HG03039 (cell line): ENCODE data around the gene IL17REL.
"Not testable (repeated sequence)": the region's sequence is repeated elsewhere in the genome, so short reads cannot be mapped to it uniquely, and the experiment has no call there.

Source experiments
- ATAC-seq: cut with Tn5 transposase; IDR thresholded peaks from one replicate; pipeline ENCODE4 v1.9.1; 2021; ENCODE audit warnings: mild to moderate bottlenecking, moderate library complexity; ENCODE audit not compliant: unreplicated experiment

The IL17REL gene

DNA sequence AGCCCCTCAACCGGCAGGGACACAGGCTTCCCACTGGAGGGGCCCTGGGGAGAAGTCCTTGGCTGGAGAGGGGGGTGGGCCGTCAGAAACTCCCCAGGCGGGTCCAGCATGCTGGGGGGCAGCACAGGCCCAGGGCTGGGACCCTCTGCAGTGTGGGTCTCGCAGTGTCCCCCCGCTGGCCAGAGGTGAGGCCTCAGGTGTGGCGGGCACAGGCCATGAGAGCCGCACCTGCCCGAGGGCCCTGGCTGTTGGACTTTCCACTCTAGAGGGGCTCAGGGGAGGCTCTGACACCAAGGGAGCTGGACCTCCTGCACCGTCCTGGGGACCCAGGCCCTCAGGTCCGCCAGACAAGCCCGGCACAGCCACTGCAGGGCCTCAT, 62.7 kb downstream of the IL17REL start:
- no peak for ATAC-seq

DNA sequence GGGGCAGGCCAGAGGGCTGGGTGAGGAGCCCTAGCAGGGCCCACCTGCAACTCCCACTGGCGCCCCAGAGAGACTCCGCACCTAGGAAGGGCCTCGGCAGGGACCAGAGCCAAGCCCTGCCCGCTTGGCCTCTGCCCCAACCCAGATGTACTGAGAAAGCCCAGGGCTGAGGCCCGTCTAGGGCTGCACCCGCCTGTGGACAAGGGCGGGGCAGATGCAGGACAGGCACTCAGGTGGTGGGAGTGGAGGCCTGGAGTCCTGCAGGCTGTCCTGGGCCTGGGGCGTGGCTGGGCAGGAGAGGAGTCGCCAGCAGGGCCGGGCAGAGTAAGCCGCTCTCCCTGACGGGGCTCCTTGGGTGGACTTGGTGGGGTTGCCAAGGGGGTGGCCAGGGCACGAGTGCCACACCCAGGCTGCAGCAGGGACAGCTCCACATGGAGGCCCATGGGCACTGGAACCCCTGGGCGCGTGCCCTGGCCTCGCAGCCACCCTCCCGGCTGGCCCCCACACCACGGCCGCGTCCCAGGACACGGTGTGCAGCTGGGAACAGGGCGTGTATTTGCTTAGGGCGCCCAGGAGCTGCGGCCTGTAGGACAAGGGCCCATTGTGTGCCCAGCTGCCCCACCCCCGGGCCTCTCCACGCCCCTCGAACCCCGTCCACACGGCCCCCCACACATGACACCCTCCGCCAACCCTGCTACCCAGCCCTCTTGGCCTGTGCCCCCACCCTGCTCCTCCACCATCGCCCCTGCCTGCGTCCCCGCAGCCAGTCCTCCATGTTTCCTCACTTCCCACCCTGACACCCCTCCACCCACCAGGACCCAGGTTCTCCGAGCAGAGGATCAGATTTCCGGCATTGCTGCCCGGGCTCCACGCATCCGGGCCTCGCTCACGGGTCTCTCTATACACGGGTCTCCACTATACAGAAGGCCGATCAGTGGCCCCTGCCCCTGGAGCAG, 63.3 kb downstream of the IL17REL start:
- ATAC-seq: no peak

DNA sequence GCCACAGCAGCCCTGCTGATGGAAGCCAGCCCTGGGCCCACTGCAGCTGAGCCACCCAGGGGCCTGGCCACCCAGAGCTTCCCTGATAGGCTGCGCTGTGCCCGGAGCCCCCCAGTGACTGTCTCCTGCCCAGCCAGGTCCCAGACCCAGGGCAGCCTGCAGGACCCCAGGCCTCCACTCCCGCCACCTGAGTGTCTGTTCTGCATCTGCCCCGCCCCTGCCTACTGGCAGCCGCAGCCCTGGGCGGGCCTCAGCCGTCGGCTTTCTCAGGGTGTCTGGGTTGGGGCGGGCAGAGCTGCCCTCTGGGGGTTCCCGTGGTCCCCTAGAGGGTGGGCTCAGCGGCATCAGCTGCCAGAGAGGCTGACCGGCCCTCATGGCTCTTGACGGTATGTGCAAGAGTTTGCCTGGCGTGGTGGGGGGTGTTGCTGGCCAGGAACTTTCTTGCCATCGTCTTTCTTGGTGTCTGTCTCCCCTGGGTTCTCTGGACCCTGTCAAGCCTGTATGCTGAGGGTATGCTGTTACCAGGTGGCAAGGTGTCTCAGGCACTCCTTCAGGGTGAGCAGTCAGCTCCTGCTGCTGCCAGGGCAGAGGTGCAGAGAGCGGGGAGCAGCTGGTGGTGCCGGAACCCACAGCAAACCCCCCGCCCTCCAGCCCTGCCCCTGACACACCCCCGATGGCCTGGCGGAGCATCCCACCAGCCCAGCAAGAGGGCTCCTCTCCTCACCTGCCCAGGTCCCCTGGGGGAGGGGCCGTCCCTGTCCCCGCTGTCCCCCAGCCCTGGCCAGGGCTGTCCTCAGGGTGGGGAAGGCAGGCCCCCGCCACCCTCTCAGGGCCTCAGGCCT, 64.2 kb downstream of the IL17REL start:
- ATAC-seq: no peak

DNA sequence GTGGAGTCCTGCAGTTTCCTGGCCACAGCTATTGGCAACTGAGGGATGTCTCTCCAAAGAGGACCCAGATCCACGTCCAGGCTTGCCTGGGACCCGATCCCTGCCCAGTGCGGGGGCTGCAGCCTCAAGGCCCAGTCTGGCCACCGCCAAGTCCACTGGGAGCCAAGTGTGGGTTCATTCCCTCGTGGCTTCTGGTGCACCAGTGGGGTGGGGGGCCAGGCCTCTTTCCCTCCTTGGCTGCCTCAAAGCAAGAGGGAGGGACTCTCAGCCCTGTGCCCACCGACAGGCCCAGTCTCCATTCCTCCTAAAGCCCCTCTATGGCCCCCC, 65.3 kb downstream of the IL17REL start:
- ATAC-seq: no peak

DNA sequence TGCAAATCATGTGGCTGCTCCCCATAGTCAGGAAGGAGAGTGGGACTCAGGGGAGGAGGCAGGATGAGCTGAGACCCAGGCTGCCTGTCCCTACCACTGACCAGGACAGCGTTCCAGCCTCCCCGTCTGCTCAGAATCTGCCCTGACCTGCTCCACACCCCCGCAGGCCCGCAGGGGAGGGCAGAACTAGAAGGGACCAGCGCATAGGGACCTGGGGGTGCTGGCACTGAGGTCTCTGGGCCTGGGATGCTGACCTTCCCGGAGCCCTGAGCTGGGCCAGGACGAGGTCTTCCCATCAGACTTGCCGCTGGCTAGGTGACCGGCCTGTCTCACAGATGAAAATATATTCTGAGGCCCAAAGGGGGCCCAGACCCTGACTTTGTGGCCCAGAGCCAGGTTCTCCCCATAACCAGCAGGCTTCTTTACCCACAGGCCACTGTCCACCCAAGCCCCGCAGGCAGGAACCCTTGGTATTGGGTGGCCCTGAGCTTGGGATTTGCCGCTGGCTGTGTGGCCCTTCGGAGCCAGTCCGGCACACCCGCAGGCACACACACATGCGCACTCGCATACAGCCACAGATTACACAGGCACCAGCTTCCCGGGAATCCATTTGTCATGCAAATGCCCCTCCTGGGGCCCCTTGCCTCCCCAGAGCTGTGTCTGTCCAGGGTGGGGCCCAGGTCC, 65.8 kb downstream of the IL17REL start:
- no peak for ATAC-seq

DNA sequence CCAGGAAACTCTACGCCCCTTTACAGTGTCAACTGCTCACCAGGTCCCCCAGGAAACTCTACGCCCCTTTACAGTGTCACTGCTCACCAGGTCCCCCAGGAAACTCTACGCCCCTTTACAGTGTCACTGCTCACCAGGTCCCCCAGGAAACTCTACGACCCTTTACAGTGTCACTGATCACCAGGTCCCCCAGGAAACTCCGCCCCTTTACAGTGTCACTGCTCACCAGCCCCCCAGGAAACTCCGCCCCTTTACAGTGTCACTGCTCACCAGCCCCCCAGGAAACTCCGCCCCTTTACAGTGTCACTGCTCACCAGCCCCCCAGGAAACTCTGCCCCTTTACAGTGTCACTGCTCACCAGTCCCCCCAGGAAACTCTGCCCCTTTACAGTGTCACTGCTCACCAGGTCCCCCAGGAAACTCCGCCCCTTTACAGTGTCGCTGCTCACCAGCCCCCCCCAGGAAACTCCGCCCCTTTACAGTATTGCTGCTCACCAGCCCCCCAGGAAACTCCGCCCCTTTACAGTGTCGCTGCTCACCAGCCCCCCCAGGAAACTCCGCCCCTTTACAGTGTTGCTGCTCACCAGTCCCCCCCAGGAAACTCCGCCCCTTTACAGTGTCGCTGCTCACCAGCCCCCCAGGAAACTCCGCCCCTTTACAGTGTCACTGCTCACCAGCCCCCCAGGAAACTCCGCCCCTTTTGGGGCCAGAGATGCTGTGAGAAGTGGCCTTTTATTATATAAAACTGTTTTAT, 67.3 kb downstream of the IL17REL start:
- not testable (repeated sequence) for ATAC-seq
